Left kidney (tissue), 2 donors: ENCODE data around the gene EPS8L2. TPM values are rescaled to one million over a fixed set of nuclear protein-coding genes. Genes with fewer than 3 reads are reported as not detected.

Experiments used
- DNase-seq: peaks from one replicate; pipeline ENCODE4 v3.0.0-alpha.2; 2013
- polyA plus RNA-seq: library from polyadenylated mRNA; unstranded; fragments of 120-200 nt; gene quantifications from one replicate; pipeline ENCODE4 v1.2.1, GENCODE V29; 2013; ENCODE audit not compliant: insufficient read length

The EPS8L2 gene
- polyA plus RNA-seq, 1 donor = 115 TPM

DNA sequence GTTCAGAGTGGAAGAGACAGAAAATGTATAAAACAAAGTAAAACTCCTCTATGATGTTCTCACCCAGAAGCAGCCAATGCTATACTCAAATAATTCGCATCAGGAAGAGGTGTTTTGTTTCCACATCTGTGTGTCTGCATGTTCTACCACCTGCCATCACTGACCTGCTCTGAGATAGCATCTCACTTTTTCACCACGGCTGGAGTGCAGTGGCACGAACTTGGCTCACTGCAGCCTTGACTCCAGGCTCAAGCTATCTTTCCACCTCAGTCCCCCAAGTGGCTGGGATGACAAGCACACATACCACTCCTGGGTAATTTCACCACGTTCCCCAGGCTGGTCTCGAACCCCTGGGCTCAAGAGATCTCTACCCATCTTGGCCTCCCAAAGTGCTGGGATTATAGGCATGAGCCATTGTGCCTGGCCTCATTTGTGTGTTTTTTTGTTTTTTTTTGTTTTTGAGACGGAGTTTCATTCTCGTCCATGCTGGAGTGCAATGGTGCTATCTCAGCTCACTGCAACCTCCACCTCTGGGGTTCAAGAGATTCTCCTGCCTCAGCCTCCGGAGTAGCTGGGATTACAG is 55.6 kb downstream of the EPS8L2 start:
- DNase-seq = no peak

- DNase-seq = no peak
Measured at GRCh38 chr11:762421-763072, 56.5 kb downstream of the EPS8L2 start.

- DNase-seq = no peak
Measured at GRCh38 chr11:763073-763463, 57.0 kb downstream of the EPS8L2 start.

DNA sequence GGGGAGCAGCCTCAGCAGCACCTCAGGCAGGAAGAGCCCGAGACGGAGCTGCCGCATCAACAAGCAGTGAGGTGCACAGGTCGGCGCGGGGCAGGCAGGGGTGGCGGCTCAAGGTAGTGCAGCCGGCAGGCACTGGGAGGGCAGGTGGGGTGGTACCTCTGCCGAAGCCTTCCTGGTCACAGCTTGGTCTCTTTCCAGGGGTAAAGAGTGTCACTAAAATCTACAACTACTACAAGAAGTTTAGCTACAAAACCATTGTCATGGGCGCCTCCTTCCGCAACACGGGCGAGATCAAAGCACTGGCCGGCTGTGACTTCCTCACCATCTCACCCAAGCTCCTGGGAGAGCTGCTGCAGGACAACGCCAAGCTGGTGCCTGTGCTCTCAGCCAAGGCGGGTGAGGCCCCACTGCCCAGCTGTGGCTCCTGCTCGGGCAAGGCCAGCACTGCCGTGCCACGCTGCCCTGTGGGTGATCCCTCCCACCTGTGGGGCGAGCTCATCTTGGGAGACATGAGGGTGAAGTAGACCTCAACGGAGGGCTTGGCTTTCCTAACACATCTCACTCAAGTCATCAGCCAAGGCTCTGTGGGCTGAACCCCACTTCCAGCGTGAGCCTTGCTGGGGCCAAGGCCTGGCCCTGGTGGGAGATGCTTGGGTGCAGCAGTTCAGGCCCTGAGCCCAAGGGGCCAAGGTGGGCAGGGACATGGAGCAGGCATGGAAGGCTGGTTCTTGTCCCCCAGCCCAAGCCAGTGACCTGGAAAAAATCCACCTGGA is 57.7 kb downstream of the EPS8L2 start:
- no peak for DNase-seq

DNA sequence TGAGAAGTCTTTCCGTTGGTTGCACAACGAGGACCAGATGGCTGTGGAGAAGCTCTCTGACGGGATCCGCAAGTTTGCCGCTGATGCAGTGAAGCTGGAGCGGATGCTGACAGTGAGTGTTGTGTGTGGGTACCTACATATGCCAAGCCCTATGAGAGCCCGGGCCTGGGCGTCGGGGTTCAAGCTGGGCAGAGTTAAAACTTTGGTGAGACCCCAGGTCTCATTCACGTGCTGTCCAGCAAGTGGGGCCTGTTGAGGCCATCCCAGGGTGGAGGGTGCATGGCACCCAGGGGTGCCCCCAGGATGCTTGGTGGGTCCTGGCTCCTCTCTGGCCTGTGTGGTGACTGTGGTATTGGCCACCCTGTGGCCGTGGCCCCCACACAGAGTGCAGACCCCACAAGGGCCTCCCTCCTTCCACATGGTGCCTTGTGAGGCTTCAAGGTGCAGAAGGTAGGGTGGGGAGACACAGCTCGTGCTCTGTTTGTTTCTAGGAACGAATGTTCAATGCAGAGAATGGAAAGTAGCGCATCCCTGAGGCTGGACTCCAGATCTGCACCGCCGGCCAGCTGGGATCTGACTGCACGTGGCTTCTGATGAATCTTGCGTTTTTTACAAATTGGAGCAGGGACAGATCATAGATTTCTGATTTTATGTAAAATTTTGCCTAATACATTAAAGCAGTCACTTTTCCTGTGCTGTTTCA is 58.4 kb downstream of the EPS8L2 start:
- no peak for DNase-seq

GRCh38 chr11:765025-765801 is 59.2 kb downstream of the EPS8L2 start:
- no peak for DNase-seq

GRCh38 chr11:765802-766091 is 59.7 kb downstream of the EPS8L2 start:
- DNase-seq = no peak

GRCh38 chr11:766106-766935 is 60.3 kb downstream of the EPS8L2 start:
- no peak for DNase-seq

DNA sequence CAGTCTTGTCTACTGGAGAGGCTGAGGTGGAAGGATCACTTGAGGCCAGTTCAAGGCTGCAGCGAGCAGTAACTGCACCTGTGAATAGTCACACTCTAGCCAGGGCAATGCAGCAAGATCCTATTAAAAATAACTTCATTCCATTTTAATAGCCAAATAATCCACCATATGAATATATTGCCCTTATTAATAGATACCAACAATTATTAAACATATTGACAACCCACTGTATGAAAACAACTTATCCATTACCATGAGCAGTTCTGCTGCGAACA is 60.8 kb downstream of the EPS8L2 start:
- DNase-seq = no peak

DNA sequence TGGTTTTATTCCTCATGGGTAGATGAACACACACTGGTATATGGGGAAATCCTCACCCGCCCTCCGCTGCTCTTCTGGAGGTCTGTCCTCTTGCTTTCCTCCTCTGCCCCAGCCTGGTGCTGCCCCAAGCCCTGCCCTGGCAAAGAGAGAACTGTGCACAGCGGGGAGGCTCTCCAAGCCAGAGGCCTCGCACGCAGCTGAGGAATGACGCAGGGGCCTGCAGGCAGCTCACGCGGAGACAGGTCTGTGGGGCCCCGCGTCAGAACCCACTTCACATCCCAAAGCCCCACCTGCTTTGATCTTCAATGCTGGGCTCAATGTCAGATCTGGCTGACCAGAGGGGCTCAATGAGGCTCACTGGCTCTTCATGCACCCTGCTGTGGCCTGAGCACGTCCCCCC is 61.2 kb downstream of the EPS8L2 start:
- DNase-seq = no peak

GRCh38 chr11:769887-770641 is 64.0 kb downstream of the EPS8L2 start:
- no peak for DNase-seq

- DNase-seq = no peak
Measured at GRCh38 chr11:770642-771616, 64.9 kb downstream of the EPS8L2 start.

DNA sequence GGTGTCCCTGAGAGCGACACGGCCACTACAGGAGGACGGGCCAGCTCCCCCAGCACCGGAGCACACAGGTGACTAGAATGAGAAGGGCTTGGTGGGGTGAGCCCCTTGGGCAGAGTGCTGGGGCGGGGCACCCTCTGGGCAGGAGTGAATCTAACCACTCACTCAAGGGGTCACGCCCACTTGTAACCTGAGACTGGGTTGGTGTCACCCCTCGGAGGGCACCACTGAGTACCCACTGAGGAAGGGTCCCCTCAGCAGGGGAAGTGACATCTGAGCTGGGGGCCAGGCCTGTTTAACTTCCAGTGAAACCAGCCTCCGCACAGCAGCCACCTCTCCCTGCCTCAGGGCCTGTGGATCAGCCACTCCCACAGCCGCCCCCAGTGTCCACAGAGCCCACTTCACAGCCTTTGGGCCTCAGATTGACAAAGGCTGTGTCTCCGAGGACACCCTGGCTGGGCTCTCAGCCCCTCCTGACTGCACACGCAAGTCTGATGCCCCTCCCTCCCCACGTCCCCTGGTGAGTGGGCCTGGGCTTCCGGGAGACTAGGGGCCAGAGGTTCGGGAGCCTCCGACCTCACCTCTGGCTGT is 65.7 kb downstream of the EPS8L2 start:
- no peak for DNase-seq

DNA sequence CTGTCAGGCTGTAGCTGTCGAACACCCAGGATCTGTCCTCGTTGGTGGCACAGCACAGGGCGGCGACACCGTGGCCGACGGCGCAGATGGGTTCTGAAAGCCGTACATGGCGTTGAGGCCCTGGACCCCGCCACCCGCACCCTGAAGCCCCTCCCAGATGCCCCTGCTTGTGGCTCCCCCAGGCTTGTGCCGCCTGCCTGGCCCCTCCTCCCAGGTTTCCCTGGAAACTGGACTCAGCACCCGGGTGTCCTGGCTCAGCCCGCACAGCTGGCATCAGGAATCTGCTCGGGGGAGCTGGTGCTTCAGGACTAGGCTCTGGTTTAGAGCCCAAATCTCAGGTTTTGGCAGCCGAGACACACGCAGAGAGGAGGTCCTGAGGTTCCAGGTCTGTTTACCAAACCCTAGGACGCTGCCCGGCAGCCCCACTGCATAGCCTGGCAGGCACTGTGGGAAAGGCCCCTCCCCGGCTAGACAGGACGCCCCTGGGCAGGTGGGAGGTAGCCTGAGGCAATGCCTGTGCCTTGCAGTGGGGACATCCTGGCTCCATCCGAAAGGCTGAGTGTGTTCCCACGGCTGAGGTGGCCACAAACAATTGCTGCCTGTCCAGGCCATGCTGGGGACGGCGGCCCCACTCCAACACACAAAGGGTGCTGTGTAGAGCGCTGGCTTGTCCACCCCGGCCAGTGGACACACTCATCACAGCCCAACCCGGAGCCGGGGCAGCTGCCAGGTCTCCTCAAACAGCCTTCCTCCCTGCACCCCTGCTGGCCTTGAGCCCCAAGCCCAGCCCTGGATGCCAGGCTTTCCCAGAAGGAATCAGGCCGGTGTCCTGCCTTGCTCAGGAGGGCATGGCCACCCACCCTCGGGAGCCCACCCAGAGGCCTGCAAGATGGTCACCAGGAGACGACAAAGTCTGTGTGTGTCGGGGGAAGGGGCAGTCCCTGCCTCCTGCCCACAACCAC is 66.7 kb downstream of the EPS8L2 start:
- no peak for DNase-seq

DNA sequence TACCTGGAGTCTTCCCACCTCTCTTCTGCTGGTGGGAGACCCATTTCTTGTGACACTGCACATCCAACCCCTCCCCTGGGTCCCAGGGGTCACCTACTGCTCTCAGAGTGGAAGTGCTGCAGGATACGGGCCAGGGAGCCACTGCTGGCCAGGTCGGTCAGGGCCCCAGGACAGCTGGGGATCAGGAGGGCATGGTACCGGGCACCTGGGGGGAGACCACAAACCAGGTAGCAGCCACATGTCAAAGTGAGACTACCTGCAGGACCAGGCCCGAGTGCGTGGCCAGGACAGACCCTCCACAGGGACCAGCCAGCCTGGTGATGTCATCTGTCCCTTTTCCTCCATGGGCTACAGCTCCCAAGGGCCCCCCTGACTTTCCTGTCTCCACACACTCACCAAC is 67.4 kb downstream of the EPS8L2 start:
- no peak for DNase-seq

DNA sequence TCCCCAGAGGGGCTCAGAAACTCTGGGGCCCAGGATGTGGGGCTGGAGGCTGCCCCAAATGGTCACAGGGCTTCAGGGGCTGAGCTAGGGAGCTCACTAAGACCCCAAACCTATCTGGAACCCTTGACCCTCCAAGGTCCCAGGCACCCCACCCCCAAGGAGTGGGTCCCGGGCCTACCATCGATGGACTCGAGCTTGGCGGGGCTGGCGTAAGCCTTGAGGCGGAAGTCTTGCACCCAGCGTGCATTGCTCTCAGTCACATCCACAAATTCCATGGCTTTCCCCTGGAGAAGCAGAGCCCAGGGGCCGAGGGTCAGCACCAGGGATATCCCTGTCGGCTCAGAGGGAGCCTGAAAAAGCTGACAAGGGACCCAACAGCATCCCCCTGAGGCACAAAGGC is 67.8 kb downstream of the EPS8L2 start:
- DNase-seq = no peak

- no peak for DNase-seq
Measured at GRCh38 chr11:774873-775592, 69.0 kb downstream of the EPS8L2 start.

GRCh38 chr11:776263-776560 is 70.2 kb downstream of the EPS8L2 start:
- DNase-seq = no peak
